AG09309 (cell line): ENCODE measurements around the gene AGO4.

Experiments
- DNase-seq: peaks from one replicate; pipeline ENCODE4 v3.0.0-alpha.2; 2010; ENCODE audit warnings: low read depth
- H3K4me3 ChIP-seq: 2 replicates; pipeline ENCODE4 v1.5.1; 2011; ENCODE audit warnings: mild to moderate bottlenecking, low read depth, low read length, moderate library complexity; ENCODE audit not compliant: control insufficient read depth
- TF ChIP-seq, protein P1 (sequence below): IDR thresholded peaks from 2 replicates; pipeline ENCODE4 v1.5.1; 2011; ENCODE audit warnings: mild to moderate bottlenecking, low read depth, low read length, inconsistent platforms; ENCODE audit not compliant: insufficient read depth, control insufficient read depth; ENCODE audit errors: missing control alignments

AGO4 gene

GRCh38 chr1:35851132-35851869, 43.5 kb downstream of the AGO4 start:
- TF ChIP-seq, protein P1, sequence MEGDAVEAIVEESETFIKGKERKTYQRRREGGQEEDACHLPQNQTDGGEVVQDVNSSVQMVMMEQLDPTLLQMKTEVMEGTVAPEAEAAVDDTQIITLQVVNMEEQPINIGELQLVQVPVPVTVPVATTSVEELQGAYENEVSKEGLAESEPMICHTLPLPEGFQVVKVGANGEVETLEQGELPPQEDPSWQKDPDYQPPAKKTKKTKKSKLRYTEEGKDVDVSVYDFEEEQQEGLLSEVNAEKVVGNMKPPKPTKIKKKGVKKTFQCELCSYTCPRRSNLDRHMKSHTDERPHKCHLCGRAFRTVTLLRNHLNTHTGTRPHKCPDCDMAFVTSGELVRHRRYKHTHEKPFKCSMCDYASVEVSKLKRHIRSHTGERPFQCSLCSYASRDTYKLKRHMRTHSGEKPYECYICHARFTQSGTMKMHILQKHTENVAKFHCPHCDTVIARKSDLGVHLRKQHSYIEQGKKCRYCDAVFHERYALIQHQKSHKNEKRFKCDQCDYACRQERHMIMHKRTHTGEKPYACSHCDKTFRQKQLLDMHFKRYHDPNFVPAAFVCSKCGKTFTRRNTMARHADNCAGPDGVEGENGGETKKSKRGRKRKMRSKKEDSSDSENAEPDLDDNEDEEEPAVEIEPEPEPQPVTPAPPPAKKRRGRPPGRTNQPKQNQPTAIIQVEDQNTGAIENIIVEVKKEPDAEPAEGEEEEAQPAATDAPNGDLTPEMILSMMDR, result no peak
- peak; percentile 37 for DNase-seq

GRCh38 chr1:35852241-35852640, 44.4 kb downstream of the AGO4 start:
- H3K4me3 ChIP-seq, result no peak overlapping the region

More at GRCh38 chr1:35851132-35851869, 43.5 kb downstream of the AGO4 start:
- no peak overlapping the region for H3K4me3 ChIP-seq

DNA sequence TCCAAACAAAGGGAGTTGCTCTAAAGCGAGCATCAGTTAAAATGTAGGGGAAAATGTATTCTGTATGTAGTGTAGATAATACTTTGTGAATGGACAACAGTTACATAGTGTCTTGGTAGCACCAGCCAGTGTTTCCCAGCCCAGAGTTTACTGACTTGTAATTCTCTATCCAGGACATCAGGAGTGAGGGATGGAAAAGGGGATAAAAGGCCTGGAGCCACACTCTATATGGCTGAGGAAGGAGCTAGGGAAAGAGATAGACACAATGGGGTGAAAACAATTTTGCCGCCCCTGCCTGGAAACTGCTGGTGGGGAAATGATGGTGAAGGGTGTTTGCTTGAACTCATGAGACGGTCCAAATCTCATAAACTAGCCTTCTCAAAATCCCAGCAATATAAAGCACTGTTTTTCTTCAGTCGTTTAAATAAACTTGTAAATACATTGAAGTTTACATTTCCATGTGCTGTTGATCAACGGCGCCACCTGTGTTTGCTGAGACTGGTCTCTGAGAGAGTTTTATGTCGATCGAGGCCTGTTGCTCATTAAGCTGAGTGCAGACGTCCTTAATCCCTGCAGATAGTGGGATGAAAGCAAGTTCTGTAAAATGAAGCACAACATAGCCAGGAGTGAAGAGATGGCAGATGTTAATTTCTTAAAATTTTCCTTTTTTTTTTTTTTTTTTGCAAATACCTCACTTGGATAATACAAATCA, 47.3 kb downstream of the AGO4 start:
- H3K4me3 ChIP-seq, result no peak overlapping the region
- no peak for DNase-seq
- TF ChIP-seq, protein P1, result no peak

More at GRCh38 chr1:35852241-35852640, 44.4 kb downstream of the AGO4 start:
- TF ChIP-seq, protein P1, result no peak
- no peak for DNase-seq

GRCh38 chr1:35856964-35857363, 49.1 kb downstream of the AGO4 start:
- TF ChIP-seq, protein P1, result no peak
- H3K4me3 ChIP-seq, result no peak overlapping the region
- no peak for DNase-seq

- TF ChIP-seq, protein P1, result peak; percentile 26
- DNase-seq, result no peak
- no peak overlapping the region for H3K4me3 ChIP-seq
These were observed 50.0 kb downstream of the AGO4 start for GRCh38 chr1:35857830-35858229.

DNA sequence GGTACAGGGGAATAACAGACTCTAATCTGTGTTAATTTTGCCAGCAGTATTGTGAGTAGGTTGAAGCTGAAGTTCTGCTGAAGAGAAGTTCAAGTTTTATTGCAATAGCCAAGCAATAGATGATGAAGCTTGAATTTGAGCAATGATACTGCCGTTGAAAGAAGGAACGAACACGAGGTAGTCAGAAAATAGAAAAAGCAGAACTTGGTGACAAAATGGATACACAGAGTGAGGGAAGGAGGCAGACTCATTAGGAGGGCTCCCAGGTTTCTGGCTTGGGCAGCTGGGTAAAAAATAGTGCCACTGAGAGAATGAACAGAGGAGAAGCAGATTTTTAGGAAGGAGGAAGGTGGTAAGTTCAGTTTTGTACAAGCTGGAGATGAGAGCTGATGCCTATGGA, 52.9 kb downstream of the AGO4 start:
- H3K4me3 ChIP-seq, result no peak overlapping the region
- TF ChIP-seq, protein P1, result no peak
- DNase-seq, result no peak
